GM06990 (cell line): ENCODE results near the gene UGT8.

ENCODE experiments used
- DNase-seq: peaks from one replicate; pipeline ENCODE4 v3.0.0-alpha.2; 2011; ENCODE audit not compliant: insufficient read length; ENCODE audit errors: extremely low read depth
- H3K27me3 ChIP-seq: replicated peaks from 2 replicates; pipeline ENCODE4 v1.6.0; 2011; ENCODE audit warnings: low read length; ENCODE audit not compliant: control insufficient read depth, insufficient read depth
- H3K36me3 ChIP-seq: 2 replicates; pipeline ENCODE4 v1.5.1; 2011; ENCODE audit warnings: low read length; ENCODE audit not compliant: control insufficient read depth, insufficient read depth
- H3K4me3 ChIP-seq: replicated peaks from 2 replicates; pipeline ENCODE4 v1.5.1; 2011; ENCODE audit warnings: low read depth, mild to moderate bottlenecking, control low read depth, low read length
- TF ChIP-seq, protein P1 (sequence below): IDR thresholded peaks from 2 replicates; pipeline ENCODE4 v1.5.1; 2011; ENCODE audit warnings: low read length, control low read depth, mild to moderate bottlenecking, inconsistent platforms; ENCODE audit not compliant: insufficient read depth, poor library complexity, severe bottlenecking

UGT8 gene

DNA sequence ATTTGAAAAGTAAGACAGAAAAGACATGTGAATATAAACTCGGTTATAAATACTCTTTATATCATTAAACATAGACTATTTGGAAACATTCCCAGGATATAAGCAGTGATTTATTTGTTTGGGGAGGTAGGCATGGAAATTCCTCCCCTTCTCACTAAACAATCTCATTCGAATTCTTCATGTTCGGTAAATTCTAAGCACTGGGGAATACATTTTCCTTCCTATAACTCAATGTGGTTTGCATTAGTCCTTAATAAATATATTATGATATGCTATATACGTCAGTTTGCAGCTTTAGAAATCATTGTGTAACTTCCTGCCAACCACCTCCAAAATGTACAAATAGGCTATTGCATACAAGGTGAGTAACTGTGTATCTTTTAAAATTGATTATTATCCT lies 99.6 kb downstream of the UGT8 start:
- Histone ChIP-seq H3K27me3 (no peaks in the 10 kb centered on the region), H3K4me3 (no peak overlapping the region), H3K36me3 (no peaks in the 10 kb centered on the region)
- TF ChIP-seq, protein P1, sequence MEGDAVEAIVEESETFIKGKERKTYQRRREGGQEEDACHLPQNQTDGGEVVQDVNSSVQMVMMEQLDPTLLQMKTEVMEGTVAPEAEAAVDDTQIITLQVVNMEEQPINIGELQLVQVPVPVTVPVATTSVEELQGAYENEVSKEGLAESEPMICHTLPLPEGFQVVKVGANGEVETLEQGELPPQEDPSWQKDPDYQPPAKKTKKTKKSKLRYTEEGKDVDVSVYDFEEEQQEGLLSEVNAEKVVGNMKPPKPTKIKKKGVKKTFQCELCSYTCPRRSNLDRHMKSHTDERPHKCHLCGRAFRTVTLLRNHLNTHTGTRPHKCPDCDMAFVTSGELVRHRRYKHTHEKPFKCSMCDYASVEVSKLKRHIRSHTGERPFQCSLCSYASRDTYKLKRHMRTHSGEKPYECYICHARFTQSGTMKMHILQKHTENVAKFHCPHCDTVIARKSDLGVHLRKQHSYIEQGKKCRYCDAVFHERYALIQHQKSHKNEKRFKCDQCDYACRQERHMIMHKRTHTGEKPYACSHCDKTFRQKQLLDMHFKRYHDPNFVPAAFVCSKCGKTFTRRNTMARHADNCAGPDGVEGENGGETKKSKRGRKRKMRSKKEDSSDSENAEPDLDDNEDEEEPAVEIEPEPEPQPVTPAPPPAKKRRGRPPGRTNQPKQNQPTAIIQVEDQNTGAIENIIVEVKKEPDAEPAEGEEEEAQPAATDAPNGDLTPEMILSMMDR: no peak
- DNase-seq: no peak

DNA sequence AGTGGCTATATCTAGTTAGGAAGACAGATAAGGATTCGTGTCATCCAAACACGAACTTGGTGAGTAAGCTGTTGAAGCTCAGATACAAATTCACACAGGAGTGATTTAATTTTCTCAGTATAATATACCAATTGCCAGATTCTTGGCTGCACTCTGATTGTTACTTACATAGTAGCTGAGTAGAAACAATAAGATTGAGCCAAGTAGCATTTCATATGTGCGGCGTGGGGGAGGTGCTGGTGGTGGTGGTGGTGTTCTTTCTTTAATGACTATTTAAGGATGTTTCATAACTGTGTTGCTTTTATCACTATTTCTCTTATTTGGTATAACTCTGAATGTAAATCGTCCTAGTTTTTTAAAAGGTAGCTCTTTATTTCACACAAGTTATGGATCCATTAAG lies 102.9 kb downstream of the UGT8 start:
- Histone ChIP-seq H3K4me3 (no peak overlapping the region), H3K36me3 (no peaks in the 10 kb centered on the region)
- TF ChIP-seq, protein P1: no peak

DNA sequence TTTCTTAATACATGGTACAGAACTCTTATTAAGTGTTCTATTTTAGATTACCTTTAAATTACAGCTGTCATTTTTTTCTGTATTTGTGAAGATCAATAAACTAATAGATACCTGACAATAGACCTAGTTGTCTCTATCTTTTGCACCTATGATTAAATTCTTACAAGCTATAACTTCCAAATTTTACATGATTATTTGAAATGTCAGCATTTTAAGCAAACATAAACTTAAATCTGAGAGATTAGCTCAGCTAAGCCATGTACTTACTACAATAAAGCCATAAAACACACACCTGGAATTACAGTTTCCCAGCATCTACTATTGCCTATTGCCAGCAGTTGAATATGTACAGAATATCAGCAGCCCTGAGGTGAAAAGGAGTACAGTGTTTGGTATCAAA lies 118.8 kb downstream of the UGT8 start:
- Histone ChIP-seq H3K4me3 (no peak overlapping the region), H3K27me3 (no peaks in the 10 kb centered on the region), H3K36me3 (no peaks in the 10 kb centered on the region)
- no peak for DNase-seq
- TF ChIP-seq, protein P1: no peak

More for the DNA sequence above, 102.9 kb downstream of the UGT8 start:
- no peaks in the 10 kb centered on the region for H3K27me3 ChIP-seq
- no peak for DNase-seq

DNA sequence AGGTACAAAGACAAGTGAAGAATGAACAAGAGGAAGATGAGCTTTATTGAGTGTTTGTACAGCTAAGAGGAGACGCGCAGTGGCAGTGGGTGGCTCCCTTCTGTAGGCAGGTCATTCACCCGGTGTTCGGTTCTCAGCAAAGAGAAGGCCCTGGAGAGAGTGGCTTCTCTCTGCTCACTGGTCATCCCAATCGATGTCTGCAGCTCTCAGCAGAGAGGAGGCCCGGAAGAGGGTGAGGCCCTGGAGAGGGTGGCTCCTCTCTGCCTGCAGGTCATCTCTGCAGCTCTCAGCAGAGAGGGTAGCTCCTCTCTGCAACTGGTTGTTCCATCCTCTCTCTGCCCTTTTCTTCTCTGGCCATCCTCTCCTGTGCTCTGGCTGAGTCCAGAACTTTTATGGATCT lies 126.5 kb downstream of the UGT8 start:
- Histone ChIP-seq H3K27me3 (no peaks in the 10 kb centered on the region), H3K36me3 (no peaks in the 10 kb centered on the region), H3K4me3 (no peak overlapping the region)
- no peak for DNase-seq
- TF ChIP-seq, protein P1: no peak

DNA sequence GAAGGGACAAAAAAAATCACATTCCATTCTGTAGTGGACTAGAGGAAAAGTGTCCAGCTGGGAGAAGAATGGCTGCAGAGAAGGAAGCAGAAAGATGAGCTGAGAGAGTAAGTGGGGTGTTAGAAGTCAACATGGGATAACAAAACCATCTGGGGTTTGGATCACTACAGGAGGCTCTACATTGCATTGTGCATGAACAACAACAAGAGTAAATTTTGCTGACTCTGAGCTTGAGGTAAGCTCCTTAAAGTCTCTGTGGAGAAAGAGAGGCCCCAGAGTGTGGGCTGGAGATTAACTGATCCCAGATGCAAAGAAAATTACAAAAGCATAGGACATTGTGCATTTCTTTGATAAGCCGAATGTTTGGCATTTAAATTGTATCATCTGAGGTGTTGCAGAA lies 128.9 kb downstream of the UGT8 start:
- TF ChIP-seq, protein P1: no peak
- H3K4me3 ChIP-seq: no peak overlapping the region
- DNase-seq: no peak
- H3K36me3 ChIP-seq: no peaks in the 10 kb centered on the region
- H3K27me3 ChIP-seq: no peaks in the 10 kb centered on the region
